HG03159 (cell line): ENCODE data around the gene FAT2.

Source experiments
- ATAC-seq: cut with Tn5 transposase; IDR thresholded peaks from one replicate; pipeline ENCODE4 v1.9.1; 2021; ENCODE audit warnings: mild to moderate bottlenecking, moderate library complexity; ENCODE audit not compliant: unreplicated experiment

Gene FAT2

GRCh38 chr5:151591144-151591819, at the start of gene FAT2:
Gene FAT2, minus strand, starts transcription at chr5:151591331. Its CDS starts 22,400 bp downstream, at chr5:151568931.
- ATAC-seq = no peak

- no peak for ATAC-seq
Observed at GRCh38 chr5:151638619-151639018, 47.5 kb upstream of the FAT2 start.

- no peak for ATAC-seq
Observed at GRCh38 chr5:151637676-151638075, 46.5 kb upstream of the FAT2 start.

- ATAC-seq = no peak
Observed at GRCh38 chr5:151633892-151634291, 42.8 kb upstream of the FAT2 start.

- no peak for ATAC-seq
Observed at GRCh38 chr5:151632941-151633340, 41.8 kb upstream of the FAT2 start.

- ATAC-seq = no peak
Observed at GRCh38 chr5:151632524-151632923, 41.4 kb upstream of the FAT2 start.

- ATAC-seq = no peak
Observed at GRCh38 chr5:151631941-151632340, 40.8 kb upstream of the FAT2 start.

GRCh38 chr5:151630088-151630487, 39.0 kb upstream of the FAT2 start:
- no peak for ATAC-seq

- ATAC-seq = no peak
Observed at GRCh38 chr5:151628112-151628823, 37.1 kb upstream of the FAT2 start.

- no peak for ATAC-seq
Observed at GRCh38 chr5:151627650-151628049, 36.5 kb upstream of the FAT2 start.

- ATAC-seq = no peak
Observed at GRCh38 chr5:151625285-151625684, 34.2 kb upstream of the FAT2 start.

- ATAC-seq = no peak
Observed at GRCh38 chr5:151624476-151624875, 33.3 kb upstream of the FAT2 start.

- no peak for ATAC-seq
Observed at GRCh38 chr5:151622367-151623088, 31.4 kb upstream of the FAT2 start.

GRCh38 chr5:151620461-151620840, 29.3 kb upstream of the FAT2 start:
- ATAC-seq = no peak

GRCh38 chr5:151619812-151620460, 28.8 kb upstream of the FAT2 start:
- ATAC-seq = no peak

- ATAC-seq = no peak
Observed at GRCh38 chr5:151618907-151619306, 27.8 kb upstream of the FAT2 start.

GRCh38 chr5:151617841-151618710, 26.9 kb upstream of the FAT2 start:
- ATAC-seq = no peak

GRCh38 chr5:151617383-151617840, 26.3 kb upstream of the FAT2 start:
- ATAC-seq = no peak

- ATAC-seq = no peak
Observed at GRCh38 chr5:151615431-151615830, 24.3 kb upstream of the FAT2 start.

GRCh38 chr5:151614565-151614964, 23.4 kb upstream of the FAT2 start:
- no peak for ATAC-seq
